Immature natural killer cell (primary cell): ENCODE data around the gene ESR1. TPM values are rescaled to one million over a fixed set of nuclear protein-coding genes. Genes with fewer than 3 reads are reported as not detected.
"Not testable (repeated sequence)": the region's sequence is repeated elsewhere in the genome, so short reads cannot be mapped to it uniquely, and the experiment has no call there.

Experiments
- DNase-seq, 3 donors: peaks; one replicate each; pipeline ENCODE4 v3.0.0; 2022; ENCODE audit warnings: mixed read lengths in 1 of 3
- H3K27ac Mint-ChIP-seq, 6 donors: one replicate each; pipeline ENCODE4 v1.8.0; 2020; ENCODE audit warnings: mixed read lengths in 6 of 6, mild to moderate bottlenecking in 5 of 6, inconsistent platforms in 4 of 6, moderate library complexity in 3 of 6
- H3K27me3 Mint-ChIP-seq, 3 donors: one replicate each; pipeline ENCODE4 v1.8.0; 2020 to 2021; ENCODE audit warnings: low read depth in 3 of 3, mild to moderate bottlenecking in 3 of 3, mixed read lengths in 3 of 3, moderate library complexity in 3 of 3, inconsistent platforms in 1 of 3
- H3K36me3 Mint-ChIP-seq, 3 donors: one replicate each; pipeline ENCODE4 v1.8.0; 2020; ENCODE audit warnings: mixed read lengths in 3 of 3, inconsistent platforms in 2 of 3, mild to moderate bottlenecking in 2 of 3
- H3K4me1 Mint-ChIP-seq, 2 donors: one replicate each; pipeline ENCODE4 v1.8.0; 2020; ENCODE audit warnings: inconsistent platforms in 2 of 2, mild to moderate bottlenecking in 2 of 2, mixed read lengths in 2 of 2, moderate library complexity in 1 of 2
- H3K4me3 Mint-ChIP-seq, 5 donors: one replicate each; pipeline ENCODE4 v1.8.0; 2020; ENCODE audit warnings: mild to moderate bottlenecking in 5 of 5, mixed read lengths in 5 of 5, inconsistent platforms in 3 of 5, moderate library complexity in 3 of 5
- H3K9me3 Mint-ChIP-seq, 6 donors: one replicate each; pipeline ENCODE4 v1.8.0; 2020; ENCODE audit warnings: mild to moderate bottlenecking in 6 of 6, mixed read lengths in 6 of 6, inconsistent platforms in 4 of 6, moderate library complexity in 3 of 6
- polyA plus RNA-seq, 3 donors: library from polyadenylated mRNA; unstranded; fragments of 300-500 nt; fragmentation: Illumina TruSeq; gene quantifications; one replicate each; pipeline ENCODE4 v1.2.3, GENCODE V29; 2021

The ESR1 gene
- polyA plus RNA-seq, 3 donors from 2014 or later, result not detected

- Mint-ChIP-seq H3K9me3 (no peaks in the 10 kb centered on the region), H3K27ac (no peak overlapping the region), H3K4me1 (no peaks in the 10 kb centered on the region), H3K36me3 (no peaks in the 10 kb centered on the region), H3K27me3 (peaks cover 2 to 5% (median 5%) of the 10 kb centered on the region in 3 donors), H3K4me3 (no peak overlapping the region)
- no peak for DNase-seq
These were observed 261.3 kb downstream of the ESR1 start for GRCh38 chr6:152068622-152069261.

GRCh38 chr6:152070556-152070955, 263.1 kb downstream of the ESR1 start:
- H3K4me3 Mint-ChIP-seq, result no peak overlapping the region
- H3K27ac Mint-ChIP-seq, result no peak overlapping the region
- H3K36me3 Mint-ChIP-seq, result peaks cover 0 to under 1% (median 0%) of the 10 kb centered on the region in 3 donors
- H3K9me3 Mint-ChIP-seq, result peaks cover 0 to 11% (median 1%) of the 10 kb centered on the region in 6 donors
- H3K27me3 Mint-ChIP-seq, result peaks cover 2 to 5% (median 4%) of the 10 kb centered on the region in 3 donors
- no peak for DNase-seq
- H3K4me1 Mint-ChIP-seq, result no peaks in the 10 kb centered on the region

- Mint-ChIP-seq H3K4me3 (no peak overlapping the region), H3K27me3 (peaks cover 4 to 8% (median 5%) of the 10 kb centered on the region in 3 donors), H3K9me3 (peaks cover 5 to 19% (median 9%) of the 10 kb centered on the region in 6 donors), H3K36me3 (peaks cover 0 to 7% (median under 1%) of the 10 kb centered on the region in 3 donors), H3K27ac (no peak overlapping the region), H3K4me1 (no peaks in the 10 kb centered on the region)
- no peak for DNase-seq
These were observed 263.8 kb downstream of the ESR1 start for GRCh38 chr6:152071318-152071717.

DNA sequence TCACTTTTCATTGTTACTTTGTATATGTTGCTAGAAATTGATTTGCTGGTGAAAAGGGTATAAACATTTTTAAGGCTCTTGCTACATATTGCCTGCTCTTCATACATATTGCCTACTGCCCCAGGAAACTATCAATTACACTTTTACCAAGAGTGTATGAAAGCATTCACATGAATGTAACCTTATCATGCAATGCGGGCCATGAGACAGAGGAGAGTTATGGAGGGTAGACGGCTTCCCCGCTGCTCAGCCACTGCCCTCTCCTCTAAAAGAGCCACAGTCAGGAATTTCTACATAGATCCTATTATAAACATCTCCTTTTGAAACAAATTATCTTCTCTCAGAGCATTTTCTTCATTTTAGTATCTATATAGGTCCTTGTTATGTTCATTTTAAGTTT, 264.4 kb downstream of the ESR1 start:
- peaks cover 5 to 11% (median 10%) of the 10 kb centered on the region in 3 donors for H3K27me3 Mint-ChIP-seq
- peaks cover 10 to 24% (median 13%) of the 10 kb centered on the region in 6 donors for H3K9me3 Mint-ChIP-seq
- no peaks in the 10 kb centered on the region for H3K4me1 Mint-ChIP-seq
- H3K4me3 Mint-ChIP-seq, result no peak overlapping the region
- H3K27ac Mint-ChIP-seq, result no peak overlapping the region
- H3K36me3 Mint-ChIP-seq, result peaks cover 0 to 10% (median 3%) of the 10 kb centered on the region in 3 donors
- DNase-seq, result no peak

DNA sequence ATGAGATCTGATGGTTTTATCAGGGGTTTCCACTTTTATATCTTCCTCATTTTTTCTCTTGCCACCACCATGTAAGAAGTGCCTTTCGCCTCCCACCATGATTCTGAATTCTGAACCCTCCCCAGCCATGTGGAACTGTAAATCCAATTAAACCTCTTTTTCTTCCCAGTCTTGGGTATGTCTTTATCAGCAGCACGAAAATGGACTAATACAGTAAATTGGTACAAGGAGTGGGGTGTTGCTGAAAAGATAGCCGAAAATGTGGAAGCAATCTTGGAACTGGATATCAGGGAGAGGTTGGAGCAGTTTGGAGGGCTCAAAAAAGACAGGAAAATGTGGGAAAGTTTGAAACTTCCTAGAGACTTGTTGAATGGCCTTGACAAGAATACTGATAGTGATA, 268.8 kb downstream of the ESR1 start:
- H3K4me1 Mint-ChIP-seq, DNase-seq, H3K27ac Mint-ChIP-seq, H3K4me3 Mint-ChIP-seq: not testable (repeated sequence)
- Mint-ChIP-seq H3K9me3 (peaks cover 10 to 29% (median 13%) of the 10 kb centered on the region in 6 donors), H3K27me3 (peaks cover 3 to 16% (median 16%) of the 10 kb centered on the region in 3 donors), H3K36me3 (peaks cover 0 to 10% (median 3%) of the 10 kb centered on the region in 3 donors)

GRCh38 chr6:152078001-152078400, 270.5 kb downstream of the ESR1 start:
- DNase-seq, result no peak
- Mint-ChIP-seq H3K27me3 (peaks cover 2 to 15% (median 13%) of the 10 kb centered on the region in 3 donors), H3K4me3 (no peak overlapping the region), H3K27ac (no peak overlapping the region), H3K36me3 (peaks cover 0 to 10% (median 3%) of the 10 kb centered on the region in 3 donors), H3K9me3 (peaks cover 11 to 29% (median 13%) of the 10 kb centered on the region in 6 donors), H3K4me1 (no peaks in the 10 kb centered on the region)

DNA sequence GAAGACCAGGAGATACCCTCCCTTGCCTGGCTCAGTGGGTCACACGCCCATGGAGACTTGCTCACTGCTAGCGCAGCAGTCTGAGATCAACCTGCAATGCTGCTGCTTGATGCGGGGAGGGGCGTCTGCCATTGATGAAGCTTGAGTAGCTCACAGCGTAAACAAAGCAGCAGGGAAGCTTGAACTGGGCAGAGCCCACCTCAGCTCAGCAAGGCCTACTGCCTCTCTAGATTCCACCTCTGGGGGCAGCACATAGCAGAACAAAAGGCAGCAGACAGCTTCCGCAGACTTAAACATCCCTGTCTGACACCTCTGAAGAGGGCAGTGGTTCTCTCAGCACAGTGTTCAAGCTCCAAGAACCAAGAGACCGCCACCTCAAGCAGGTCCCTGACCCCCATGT, 271.3 kb downstream of the ESR1 start:
- Mint-ChIP-seq H3K27ac (no peak overlapping the region), H3K9me3 (peaks cover 11 to 29% (median 13%) of the 10 kb centered on the region in 6 donors)
- DNase-seq, result no peak

DNA sequence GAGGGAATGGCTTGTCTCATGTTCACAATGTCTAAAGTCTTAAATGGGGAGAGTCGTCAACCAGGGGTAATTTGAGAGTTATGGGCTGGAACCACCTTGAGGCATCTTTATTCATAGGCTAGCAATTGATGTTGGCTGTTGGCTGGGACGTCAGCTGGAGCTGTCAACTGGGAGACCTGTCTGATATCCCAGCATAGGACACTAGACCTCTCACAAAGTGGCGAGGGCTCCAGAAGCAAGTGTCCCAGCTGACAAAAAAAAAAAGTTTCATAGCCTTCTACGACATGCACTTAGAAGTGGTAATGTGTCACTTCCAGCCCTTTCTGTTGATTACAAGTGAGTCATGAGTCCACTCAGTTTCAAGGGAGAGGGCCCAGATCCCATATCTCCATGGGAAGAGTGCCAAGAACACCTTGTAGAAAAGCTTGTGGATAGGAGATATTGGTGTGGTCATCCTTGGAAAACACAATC, 278.0 kb downstream of the ESR1 start:
- no peak for DNase-seq
- Mint-ChIP-seq H3K36me3 (no peaks in the 10 kb centered on the region), H3K4me3 (no peak overlapping the region), H3K27me3 (peaks cover 0 to 7% (median 5%) of the 10 kb centered on the region in 3 donors), H3K27ac (no peak overlapping the region), H3K4me1 (no peaks in the 10 kb centered on the region), H3K9me3 (peaks cover 0 to 2% (median 0%) of the 10 kb centered on the region in 6 donors)

More for the DNA sequence above, 271.3 kb downstream of the ESR1 start:
- no peak overlapping the region for H3K4me3 Mint-ChIP-seq
- H3K27me3 Mint-ChIP-seq, result peaks cover 2 to 15% (median 13%) of the 10 kb centered on the region in 3 donors
- H3K36me3 Mint-ChIP-seq, result peaks cover 0 to 10% (median 3%) of the 10 kb centered on the region in 3 donors
- no peaks in the 10 kb centered on the region for H3K4me1 Mint-ChIP-seq

DNA sequence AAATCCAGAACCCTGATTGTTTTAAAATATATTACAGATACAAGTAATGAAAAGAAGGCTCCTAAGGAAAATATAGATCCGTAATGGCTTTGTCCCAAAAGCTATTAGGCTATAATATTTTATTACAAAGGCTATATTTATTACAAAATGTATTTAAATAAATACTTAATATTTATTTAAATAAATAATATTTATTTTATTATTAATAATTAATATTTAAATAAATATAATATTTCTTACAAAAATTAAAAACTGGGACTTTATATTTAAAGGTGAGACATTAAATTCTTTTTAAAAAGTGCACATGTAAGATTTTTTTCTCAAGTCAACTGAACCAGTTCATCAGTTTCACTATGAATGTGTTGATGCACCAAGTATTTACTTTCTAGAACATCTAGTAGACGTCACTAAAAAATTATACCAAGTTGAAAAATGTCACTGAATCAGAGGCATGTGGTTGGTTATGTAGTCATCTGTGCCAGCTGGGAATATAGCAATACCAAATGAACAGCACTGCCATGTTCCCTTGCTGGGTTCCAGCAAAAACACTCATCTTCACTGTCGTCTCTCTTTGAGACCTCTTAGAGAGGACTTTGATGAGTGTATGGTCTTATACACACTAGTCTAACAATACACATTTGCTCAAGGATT, 278.9 kb downstream of the ESR1 start:
- Mint-ChIP-seq H3K4me1 (no peaks in the 10 kb centered on the region), H3K4me3 (no peak overlapping the region), H3K27me3 (peaks cover 0 to 5% (median 2%) of the 10 kb centered on the region in 3 donors), H3K9me3 (peaks cover 0 to 2% (median 0%) of the 10 kb centered on the region in 6 donors), H3K36me3 (no peaks in the 10 kb centered on the region), H3K27ac (no peak overlapping the region)
- DNase-seq, result no peak

DNA sequence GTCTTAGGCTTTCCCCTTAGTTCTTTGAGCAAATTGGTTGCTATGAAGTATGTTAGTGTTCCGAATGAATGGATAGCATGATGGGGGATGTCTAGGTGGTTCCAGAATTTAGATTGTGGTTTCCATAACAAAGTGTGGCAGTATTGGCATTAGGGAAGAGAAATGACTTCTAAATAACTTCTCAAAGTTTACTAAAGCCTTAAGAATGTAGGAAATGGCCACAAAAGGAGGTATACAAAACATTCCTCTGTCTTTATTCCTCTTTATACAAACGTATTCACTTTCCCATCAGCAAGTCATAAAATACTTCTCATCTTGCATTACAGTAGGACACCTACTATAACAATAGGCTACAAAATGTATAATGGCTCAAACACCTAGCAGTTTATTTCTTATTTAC, 279.6 kb downstream of the ESR1 start:
- H3K9me3 Mint-ChIP-seq, result peaks cover 0 to 2% (median 0%) of the 10 kb centered on the region in 6 donors
- no peaks in the 10 kb centered on the region for H3K36me3 Mint-ChIP-seq
- H3K27me3 Mint-ChIP-seq, result peaks cover 0 to 8% (median 2%) of the 10 kb centered on the region in 3 donors
- H3K4me1 Mint-ChIP-seq, result no peaks in the 10 kb centered on the region
- H3K4me3 Mint-ChIP-seq, result no peak overlapping the region
- no peak overlapping the region for H3K27ac Mint-ChIP-seq
- DNase-seq, result no peak

DNA sequence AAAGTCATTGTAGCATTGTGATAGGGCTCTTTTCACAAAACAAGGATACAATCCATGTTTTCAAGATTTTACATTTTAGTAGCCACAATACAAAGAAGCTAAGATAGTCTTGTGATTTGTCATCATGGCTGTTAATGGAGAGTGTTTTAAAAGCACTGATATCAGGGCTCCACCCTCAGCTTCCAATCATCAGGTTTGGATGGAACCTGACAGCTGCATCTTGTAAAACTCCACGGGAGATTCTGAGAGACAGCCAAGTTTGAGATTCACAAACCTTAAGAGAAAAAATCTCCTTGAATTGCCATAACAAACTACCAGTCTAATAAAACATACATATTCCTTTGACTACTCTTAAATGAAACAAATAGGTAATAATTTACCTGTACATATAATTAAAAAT, 280.2 kb downstream of the ESR1 start:
- Mint-ChIP-seq H3K27me3 (peaks cover 0 to 6% (median 2%) of the 10 kb centered on the region in 3 donors), H3K4me1 (no peaks in the 10 kb centered on the region), H3K27ac (no peak overlapping the region), H3K36me3 (no peaks in the 10 kb centered on the region), H3K9me3 (no peaks in the 10 kb centered on the region), H3K4me3 (no peak overlapping the region)
- no peak for DNase-seq

DNA sequence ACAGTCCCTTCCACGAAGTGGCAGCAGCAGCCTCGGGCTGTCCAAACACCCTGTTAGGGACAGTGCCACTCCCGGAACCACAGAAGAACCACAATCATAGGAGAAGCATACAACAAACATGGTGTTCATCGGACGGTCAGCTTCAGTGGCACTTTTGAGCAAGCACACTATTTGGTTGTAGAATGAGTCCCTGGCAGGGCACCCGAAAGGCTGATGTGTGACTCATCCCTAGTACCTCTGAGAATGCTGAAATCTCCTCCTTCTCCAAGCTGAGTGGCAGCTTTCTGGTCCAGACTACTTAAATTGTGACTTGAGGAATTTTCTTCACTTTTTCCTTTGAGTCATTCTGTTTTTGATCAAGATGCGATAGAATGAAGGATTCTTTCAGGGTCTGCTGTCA, 282.5 kb downstream of the ESR1 start:
- peaks cover 0 to under 1% of the 10 kb centered on the region in 2 donors for H3K4me1 Mint-ChIP-seq
- no peaks in the 10 kb centered on the region for H3K36me3 Mint-ChIP-seq
- no peaks in the 10 kb centered on the region for H3K9me3 Mint-ChIP-seq
- H3K27me3 Mint-ChIP-seq, result peaks cover 0 to 6% (median 2%) of the 10 kb centered on the region in 3 donors
- no peak overlapping the region for H3K4me3 Mint-ChIP-seq
- no peak overlapping the region for H3K27ac Mint-ChIP-seq
- DNase-seq, result no peak

- no peaks in the 10 kb centered on the region for H3K9me3 Mint-ChIP-seq
- peaks cover 0 to 6% (median 0%) of the 10 kb centered on the region in 3 donors for H3K27me3 Mint-ChIP-seq
These were observed 283.7 kb downstream of the ESR1 start for GRCh38 chr6:152091201-152091600.

DNA sequence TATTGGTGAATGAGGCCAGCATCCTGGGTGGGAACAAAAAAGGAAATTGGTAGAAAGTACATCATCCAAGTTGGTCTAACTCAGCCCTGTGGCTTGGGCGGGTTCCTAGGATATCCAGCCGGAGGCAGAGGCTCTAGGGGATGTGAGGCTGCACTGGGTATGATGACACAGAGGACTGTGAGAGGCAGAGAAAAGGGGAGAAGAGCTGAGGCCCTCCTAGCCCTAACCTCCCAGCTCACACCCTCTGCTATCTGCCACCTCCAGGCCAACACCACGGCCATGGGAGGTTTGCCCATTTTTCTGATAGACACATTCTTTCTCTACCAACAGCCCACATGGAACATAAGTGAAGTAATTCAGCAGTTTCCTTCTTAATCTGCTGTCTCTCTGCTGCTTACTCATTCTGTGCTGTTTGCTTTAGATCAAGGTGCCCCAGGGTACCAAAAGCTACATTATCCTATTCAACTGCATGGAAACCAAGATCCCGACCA, 284.4 kb downstream of the ESR1 start:
- Mint-ChIP-seq H3K4me1 (peaks cover 0 to 6% of the 10 kb centered on the region in 2 donors), H3K9me3 (no peaks in the 10 kb centered on the region), H3K36me3 (no peaks in the 10 kb centered on the region), H3K4me3 (no peak overlapping the region), H3K27ac (no peak overlapping the region), H3K27me3 (peaks cover 0 to 6% (median 0%) of the 10 kb centered on the region in 3 donors)
- no peak for DNase-seq

More at GRCh38 chr6:152091201-152091600, 283.7 kb downstream of the ESR1 start:
- Mint-ChIP-seq H3K4me3 (no peak overlapping the region), H3K4me1 (peaks cover 0 to 6% of the 10 kb centered on the region in 2 donors), H3K36me3 (no peaks in the 10 kb centered on the region), H3K27ac (no peak overlapping the region)
- no peak for DNase-seq
